OCI-LY7 (cell line): ENCODE measurements around the gene PORCN. TPM values are rescaled to one million over a fixed set of nuclear protein-coding genes. Genes with fewer than 3 reads are reported as not detected.

Experiments
- BruUV-seq: library from RNA; stranded (reverse); fragments of 400-500 nt; replicated peaks from 2 replicates; lab custom pipeline; 2021; lab: Mats Ljungman, UMichigan
- CTCF ChIA-PET: fragments of 300-600 bp; sonication (Branson Sonifier 250); formaldehyde crosslinking; loops from one replicate; lab custom pipeline; 2022; ENCODE audit warnings: antibody characterized with exemption; ENCODE audit not compliant: unreplicated experiment; lab: Charles Lee
- POLR2A ChIA-PET: fragments of 300-600 bp; sonication (Branson Sonifier 250); formaldehyde crosslinking; loops from one replicate; lab custom pipeline; 2022; ENCODE audit warnings: antibody characterized with exemption; lab: Charles Lee
- DNase-seq: peaks from one replicate; pipeline ENCODE4 v3.0.0-alpha.2; 2015; ENCODE audit warnings: low spot score
- H2AFZ ChIP-seq: fragments of 200-600 bp; sonication (generic), shearing (Covaris generic); 2 replicates; pipeline ENCODE4 v1.6.1; 2014; ENCODE audit warnings: mild to moderate bottlenecking, antibody characterized with exemption, low read length, moderate library complexity
- H3K27ac ChIP-seq: fragments of 200-600 bp; sonication (generic); 2 replicates; pipeline ENCODE4 v1.5.1; 2014; ENCODE audit warnings: mixed run types, low read depth, mild to moderate bottlenecking, moderate library complexity, low read length, inconsistent platforms; ENCODE audit not compliant: poor library complexity, severe bottlenecking
- H3K36me3 ChIP-seq: fragments of 200-600 bp; sonication (generic); 2 replicates; pipeline ENCODE4 v1.6.1; 2014; ENCODE audit warnings: mild to moderate bottlenecking, antibody characterized with exemption, low read length, moderate library complexity, mixed read lengths; ENCODE audit not compliant: insufficient read depth
- H3K4me1 ChIP-seq: fragments of 200-600 bp; sonication (generic); 2 replicates; pipeline ENCODE4 v1.5.1; 2014; ENCODE audit warnings: mild to moderate bottlenecking, low read length; ENCODE audit not compliant: insufficient read depth, poor library complexity, severe bottlenecking
- H3K4me2 ChIP-seq: fragments of 200-600 bp; sonication (generic); 2 replicates; pipeline ENCODE4 v1.6.1; 2014; ENCODE audit warnings: mild to moderate bottlenecking, low read length
- H3K4me3 ChIP-seq: fragments of 200-600 bp; sonication (generic); 2 replicates; pipeline ENCODE4 v1.5.1; 2014; ENCODE audit warnings: mild to moderate bottlenecking, low read depth, low read length; ENCODE audit not compliant: poor library complexity, severe bottlenecking
- H3K79me2 ChIP-seq: fragments of 200-600 bp; sonication (generic); 2 replicates; pipeline ENCODE4 v1.6.1; 2016; ENCODE audit warnings: low read depth, mild to moderate bottlenecking, low read length, moderate library complexity, mixed read lengths; ENCODE audit not compliant: insufficient read depth
- H3K9me2 ChIP-seq: fragments of 200-600 bp; sonication (generic); 2 replicates; pipeline ENCODE4 v1.6.1; 2016; ENCODE audit warnings: mild to moderate bottlenecking, low read length, mixed read lengths; ENCODE audit not compliant: insufficient read depth
- H3K9me3 ChIP-seq: fragments of 200-600 bp; sonication (generic); 2 replicates; pipeline ENCODE4 v1.6.1; 2014; ENCODE audit warnings: mild to moderate bottlenecking, mixed run types, low read length, mixed read lengths
- H4K20me1 ChIP-seq: fragments of 200-600 bp; sonication (generic); 2 replicates; pipeline ENCODE4 v1.6.1; 2014; ENCODE audit warnings: mild to moderate bottlenecking, antibody characterized with exemption, low read length, moderate library complexity, mixed read lengths; ENCODE audit not compliant: insufficient read depth
- EZH2phosphoT487 ChIP-seq: fragments of 200-600 bp; sonication (generic); IDR thresholded peaks from 2 replicates; pipeline ENCODE4 v1.6.1; 2018; ENCODE audit warnings: low read depth, borderline replicate concordance, mild to moderate bottlenecking, mixed run types, antibody characterized with exemption, low read length, moderate library complexity, mixed read lengths
- intact Hi-C: fragments of 100-400 bp; cut with micrococcal nuclease; formaldehyde crosslinking; loops from one replicate; pipeline ENCODE4 v1.10.0; 2022; ENCODE audit not compliant: unreplicated experiment
- total RNA-seq, 2 experiments: library from RNA; depleted of rRNA in 1 of 2; stranded (reverse); fragments of >200 nt in 1 of 2; shearing (Covaris generic) in 1 of 2; gene quantifications; 2 replicates each; pipeline ENCODE4 v1.2.3, GENCODE V29; 2014 to 2022
- TF ChIP-seq, protein P1 (sequence below): fragments of 200-600 bp; sonication (generic); conservative IDR thresholded peaks from 2 replicates; pipeline ENCODE4 v1.5.1; 2014; ENCODE audit warnings: mild to moderate bottlenecking, antibody characterized with exemption, low read length, moderate library complexity, mixed read lengths

PORCN gene
- total RNA-seq, 2 experiments from 2014 or later, result 8.4 to 11.3 TPM

GRCh38 chrX:48559636-48560035 lies 50.8 kb downstream of the PORCN start:
- intact Hi-C loops, result no loop called here
- CTCF ChIA-PET, result no interaction called here

GRCh38 chrX:48560056-48560455 lies 51.3 kb downstream of the PORCN start:
- Histone ChIP-seq H3K36me3 (peaks cover 24% of the 10 kb centered on the region), H3K4me3 (no peak overlapping the region), H3K9me2 (no peaks in the 10 kb centered on the region), H3K4me2 (no peak overlapping the region), H3K79me2 (no peaks in the 10 kb centered on the region), H3K4me1 (no peaks in the 10 kb centered on the region), H3K27ac (no peak overlapping the region), H2AFZ (no peak overlapping the region), H3K9me3 (no peaks in the 10 kb centered on the region), H4K20me1 (no peaks in the 10 kb centered on the region)
- TF ChIP-seq, protein P1, sequence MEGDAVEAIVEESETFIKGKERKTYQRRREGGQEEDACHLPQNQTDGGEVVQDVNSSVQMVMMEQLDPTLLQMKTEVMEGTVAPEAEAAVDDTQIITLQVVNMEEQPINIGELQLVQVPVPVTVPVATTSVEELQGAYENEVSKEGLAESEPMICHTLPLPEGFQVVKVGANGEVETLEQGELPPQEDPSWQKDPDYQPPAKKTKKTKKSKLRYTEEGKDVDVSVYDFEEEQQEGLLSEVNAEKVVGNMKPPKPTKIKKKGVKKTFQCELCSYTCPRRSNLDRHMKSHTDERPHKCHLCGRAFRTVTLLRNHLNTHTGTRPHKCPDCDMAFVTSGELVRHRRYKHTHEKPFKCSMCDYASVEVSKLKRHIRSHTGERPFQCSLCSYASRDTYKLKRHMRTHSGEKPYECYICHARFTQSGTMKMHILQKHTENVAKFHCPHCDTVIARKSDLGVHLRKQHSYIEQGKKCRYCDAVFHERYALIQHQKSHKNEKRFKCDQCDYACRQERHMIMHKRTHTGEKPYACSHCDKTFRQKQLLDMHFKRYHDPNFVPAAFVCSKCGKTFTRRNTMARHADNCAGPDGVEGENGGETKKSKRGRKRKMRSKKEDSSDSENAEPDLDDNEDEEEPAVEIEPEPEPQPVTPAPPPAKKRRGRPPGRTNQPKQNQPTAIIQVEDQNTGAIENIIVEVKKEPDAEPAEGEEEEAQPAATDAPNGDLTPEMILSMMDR, result no peak
- TF ChIP-seq EZH2phosphoT487, result no peak
- POLR2A ChIA-PET, result no interaction called here
- no TSS peak for BruUV-seq
- intact Hi-C loops, result no loop called here
- CTCF ChIA-PET, result no interaction called here
- DNase-seq, result no peak

More at GRCh38 chrX:48559636-48560035, 50.8 kb downstream of the PORCN start:
- Histone ChIP-seq H3K36me3 (peaks cover 28% of the 10 kb centered on the region), H3K27ac (no peak overlapping the region), H3K4me1 (no peaks in the 10 kb centered on the region), H2AFZ (no peak overlapping the region), H3K4me2 (no peak overlapping the region), H3K9me3 (no peaks in the 10 kb centered on the region), H4K20me1 (no peaks in the 10 kb centered on the region), H3K79me2 (no peaks in the 10 kb centered on the region), H3K9me2 (no peaks in the 10 kb centered on the region), H3K4me3 (no peak overlapping the region)
- POLR2A ChIA-PET, result no interaction called here
- BruUV-seq, result no TSS peak
- no peak for DNase-seq
- TF ChIP-seq EZH2phosphoT487, result no peak
- TF ChIP-seq, protein P1, result no peak

DNA sequence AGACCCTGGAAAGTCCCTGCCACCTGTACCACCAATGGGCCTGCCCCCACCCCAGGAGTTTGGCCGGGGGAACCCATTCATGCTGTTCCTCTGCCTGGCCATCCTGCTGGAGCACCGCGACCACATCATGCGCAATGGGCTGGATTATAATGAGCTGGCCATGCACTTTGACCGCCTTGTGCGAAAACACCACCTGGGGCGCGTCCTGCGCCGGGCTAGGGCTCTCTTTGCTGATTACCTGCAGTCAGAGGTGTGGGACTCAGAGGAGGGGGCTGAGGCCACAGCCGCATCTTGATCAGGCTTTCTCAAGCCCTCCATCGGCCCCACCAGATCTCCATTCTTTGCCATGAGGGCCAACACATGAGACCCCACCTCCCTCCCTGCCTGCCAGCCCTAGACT lies 51.9 kb downstream of the PORCN start:
- CTCF ChIA-PET, result no interaction called here
- BruUV-seq, result no TSS peak
- POLR2A ChIA-PET, result no interaction called here

More for the DNA sequence above, 51.9 kb downstream of the PORCN start:
- intact Hi-C loops, result no loop called here
- Histone ChIP-seq H2AFZ (no peak overlapping the region), H3K79me2 (no peaks in the 10 kb centered on the region), H3K9me3 (no peaks in the 10 kb centered on the region), H3K9me2 (no peaks in the 10 kb centered on the region), H3K4me3 (no peak overlapping the region), H3K4me2 (no peak overlapping the region), H3K36me3 (peaks cover 23% of the 10 kb centered on the region), H3K27ac (no peak overlapping the region), H3K4me1 (no peaks in the 10 kb centered on the region), H4K20me1 (no peaks in the 10 kb centered on the region)
- no peak for DNase-seq
- TF ChIP-seq, protein P1, result no peak
- no peak for TF ChIP-seq EZH2phosphoT487
